ENCODE data around the gene GAB2. TPM values are rescaled to one million over a fixed set of nuclear protein-coding genes. Genes with fewer than 3 reads are reported as not detected.

GAB2 gene
- total and polyA plus RNA-seq, 2 donors (not counting 1 experiment from before 2014, with no cell fraction given) = 5.8 to 85.9 TPM

DNA sequence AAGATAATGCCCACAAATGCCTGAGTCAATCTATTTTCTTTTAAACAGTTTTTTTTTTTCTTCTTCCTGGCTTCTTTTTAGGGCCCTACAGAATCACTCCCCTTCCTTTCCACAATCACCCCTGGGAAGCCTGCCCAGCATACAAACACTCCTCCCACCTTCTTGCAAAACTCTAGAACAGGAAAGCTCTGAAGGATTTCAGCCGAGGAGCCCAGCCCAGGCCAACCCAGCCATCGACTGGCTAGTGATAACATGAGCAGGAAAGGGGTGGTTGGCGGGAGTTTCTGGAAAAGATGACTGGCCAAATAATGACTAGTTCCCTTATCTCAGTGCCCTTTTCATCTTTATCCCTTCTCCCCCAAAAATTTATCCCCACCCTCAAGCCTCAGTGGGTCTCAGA, 160.7 kb downstream of the GAB2 start:
- Histone ChIP-seq H3K4me3 (ENCODE audit: control extremely low read depth in 1 of 5, extremely low read depth in 1 of 5, insufficient read depth in 1 of 5, low read depth in 2 of 5, low read length in 4 of 5) (no peak overlapping the region), H3K4me1 (ENCODE audit: control insufficient read depth in 2 of 2, insufficient read depth in 2 of 2, low read length in 2 of 2) (no peaks in the 10 kb centered on the region), H3K9me3 (ENCODE audit: control extremely low read depth in 1 of 3, control insufficient read depth in 2 of 3, insufficient read depth in 1 of 3, low read length in 2 of 3) (no peaks in the 10 kb centered on the region), H3K9ac (ENCODE audit: low read length) (no peak overlapping the region), H3K27ac (ENCODE audit: low read length in 2 of 2) (no peak overlapping the region), H4K20me1 (ENCODE audit: control insufficient read depth, insufficient read depth, low read length, poor library complexity, severe bottlenecking) (no peaks in the 10 kb centered on the region), H3K27me3 (replicated peaks in 1 of 4; ENCODE audit: control extremely low read depth in 1 of 4, control insufficient read depth in 3 of 4, insufficient read depth in 4 of 4, low read length in 3 of 4) (no peaks in the 10 kb centered on the region), H3K36me3 (replicated peaks in 1 of 2; ENCODE audit: control extremely low read depth in 1 of 2, control insufficient read depth in 1 of 2, extremely low read depth in 1 of 2, insufficient read depth in 2 of 2, low read length in 1 of 2) (no peaks in the 10 kb centered on the region), H3K79me2 (ENCODE audit: control insufficient read depth, insufficient read depth, low read length) (no peaks in the 10 kb centered on the region), H2AFZ (ENCODE audit: insufficient read depth, low read depth, low read length, poor library complexity, severe bottlenecking) (no peak overlapping the region), H3K4me2 (replicated peaks; ENCODE audit: low read depth, low read length, poor library complexity, severe bottlenecking) (no peak overlapping the region)
- Mint-ChIP-seq H3K27ac (no peak overlapping the region), H3K4me3 (no peak overlapping the region), H3K4me1 (no peaks in the 10 kb centered on the region), H3K27me3 (no peaks in the 10 kb centered on the region), H3K9me3 (ENCODE audit: insufficient read depth) (no peaks in the 10 kb centered on the region)
- CTCF ChIA-PET = no interaction called here
- ATAC-seq (ENCODE audit: low read depth) = no peak
- intact Hi-C loops (cut with micrococcal nuclease) = no loop called here
- POLR2A ChIA-PET = no interaction called here
- TF ChIP-seq, protein P1, sequence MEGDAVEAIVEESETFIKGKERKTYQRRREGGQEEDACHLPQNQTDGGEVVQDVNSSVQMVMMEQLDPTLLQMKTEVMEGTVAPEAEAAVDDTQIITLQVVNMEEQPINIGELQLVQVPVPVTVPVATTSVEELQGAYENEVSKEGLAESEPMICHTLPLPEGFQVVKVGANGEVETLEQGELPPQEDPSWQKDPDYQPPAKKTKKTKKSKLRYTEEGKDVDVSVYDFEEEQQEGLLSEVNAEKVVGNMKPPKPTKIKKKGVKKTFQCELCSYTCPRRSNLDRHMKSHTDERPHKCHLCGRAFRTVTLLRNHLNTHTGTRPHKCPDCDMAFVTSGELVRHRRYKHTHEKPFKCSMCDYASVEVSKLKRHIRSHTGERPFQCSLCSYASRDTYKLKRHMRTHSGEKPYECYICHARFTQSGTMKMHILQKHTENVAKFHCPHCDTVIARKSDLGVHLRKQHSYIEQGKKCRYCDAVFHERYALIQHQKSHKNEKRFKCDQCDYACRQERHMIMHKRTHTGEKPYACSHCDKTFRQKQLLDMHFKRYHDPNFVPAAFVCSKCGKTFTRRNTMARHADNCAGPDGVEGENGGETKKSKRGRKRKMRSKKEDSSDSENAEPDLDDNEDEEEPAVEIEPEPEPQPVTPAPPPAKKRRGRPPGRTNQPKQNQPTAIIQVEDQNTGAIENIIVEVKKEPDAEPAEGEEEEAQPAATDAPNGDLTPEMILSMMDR (IDR thresholded peaks at IDR 0.05) = no peak
- TF ChIP-seq EZH2 (IDR thresholded peaks at IDR 0.05; ENCODE audit: borderline replicate concordance, insufficient read depth, low read depth, low read length, poor library complexity, severe bottlenecking) = no peak
- no CpG with 5 or more reads among the region's 3 CpGs for WGBS (ENCODE audit: insufficient coverage)
- DNase-seq = no peak

DNA sequence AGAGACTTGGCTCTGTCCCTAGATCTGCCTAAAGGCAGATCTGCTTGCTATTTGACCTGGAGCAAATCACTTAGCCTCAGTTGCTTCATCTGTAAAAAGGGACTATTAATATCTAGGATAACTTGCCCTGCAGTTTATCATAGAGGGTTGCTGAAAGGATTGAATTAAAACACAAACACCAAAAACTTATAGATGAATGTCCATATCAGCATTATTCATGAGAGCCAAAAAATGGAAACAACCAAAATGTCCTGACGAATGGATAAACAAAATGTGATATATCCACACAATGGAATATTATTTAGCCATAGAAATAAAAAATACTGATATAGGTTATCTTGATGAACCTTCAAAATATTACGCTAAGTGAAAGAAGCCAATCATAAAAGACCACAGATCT, 161.7 kb downstream of the GAB2 start:
- CTCF ChIA-PET = interaction anchor here (0.5 kb wide), 1 partner anchor 53 kb away, joined by 5 read pairs; no protein-coding TSS in a partner anchor
- H3K9me3 ChIP-seq (ENCODE audit: control extremely low read depth in 1 of 3, control insufficient read depth in 2 of 3, insufficient read depth in 1 of 3, low read length in 2 of 3) = no peaks in the 10 kb centered on the region
- no CpG with 5 or more reads among the region's 2 CpGs for WGBS (ENCODE audit: insufficient coverage)
- no peak overlapping the region for H3K4me3 ChIP-seq (ENCODE audit: control extremely low read depth in 1 of 5, extremely low read depth in 1 of 5, insufficient read depth in 1 of 5, low read depth in 2 of 5, low read length in 4 of 5)
- H4K20me1 ChIP-seq (ENCODE audit: control insufficient read depth, insufficient read depth, low read length, poor library complexity, severe bottlenecking) = no peaks in the 10 kb centered on the region
- no peaks in the 10 kb centered on the region for H3K79me2 ChIP-seq (ENCODE audit: control insufficient read depth, insufficient read depth, low read length)
- no peaks in the 10 kb centered on the region for H3K4me1 ChIP-seq (ENCODE audit: control insufficient read depth in 2 of 2, insufficient read depth in 2 of 2, low read length in 2 of 2)
- POLR2A ChIA-PET = no interaction called here
- H2AFZ ChIP-seq (ENCODE audit: insufficient read depth, low read depth, low read length, poor library complexity, severe bottlenecking) = no peak overlapping the region
- intact Hi-C loops (cut with micrococcal nuclease) = no loop called here
- Mint-ChIP-seq H3K27me3 (no peaks in the 10 kb centered on the region), H3K4me3 (no peak overlapping the region), H3K27ac (no peak overlapping the region), H3K9me3 (ENCODE audit: insufficient read depth) (no peaks in the 10 kb centered on the region), H3K4me1 (no peaks in the 10 kb centered on the region)
- no peaks in the 10 kb centered on the region for H3K27me3 ChIP-seq (replicated peaks in 1 of 4; ENCODE audit: control extremely low read depth in 1 of 4, control insufficient read depth in 3 of 4, insufficient read depth in 4 of 4, low read length in 3 of 4)
- no peaks in the 10 kb centered on the region for H3K36me3 ChIP-seq (replicated peaks in 1 of 2; ENCODE audit: control extremely low read depth in 1 of 2, control insufficient read depth in 1 of 2, extremely low read depth in 1 of 2, insufficient read depth in 2 of 2, low read length in 1 of 2)
- DNase-seq = no peak
- no peak overlapping the region for H3K4me2 ChIP-seq (replicated peaks; ENCODE audit: low read depth, low read length, poor library complexity, severe bottlenecking)
- no peak for ATAC-seq (ENCODE audit: low read depth)
- no peak overlapping the region for H3K9ac ChIP-seq (ENCODE audit: low read length)
- H3K27ac ChIP-seq (ENCODE audit: low read length in 2 of 2) = no peak overlapping the region
- no peak for TF ChIP-seq EZH2 (IDR thresholded peaks at IDR 0.05; ENCODE audit: borderline replicate concordance, insufficient read depth, low read depth, low read length, poor library complexity, severe bottlenecking)
- TF ChIP-seq, protein P1 (IDR thresholded peaks at IDR 0.05) = no peak
